Ramos (cell line): ENCODE data around the gene OR5D14.

Source experiments
- in situ Hi-C: fragments of 300-500 bp; cut with MboI; formaldehyde crosslinking; loops from one replicate; pipeline ENCODE4 v1.14.3; 2022; ENCODE audit warnings: low sequenced_read_pairs; ENCODE audit not compliant: unreplicated experiment

Gene OR5D14

DNA sequence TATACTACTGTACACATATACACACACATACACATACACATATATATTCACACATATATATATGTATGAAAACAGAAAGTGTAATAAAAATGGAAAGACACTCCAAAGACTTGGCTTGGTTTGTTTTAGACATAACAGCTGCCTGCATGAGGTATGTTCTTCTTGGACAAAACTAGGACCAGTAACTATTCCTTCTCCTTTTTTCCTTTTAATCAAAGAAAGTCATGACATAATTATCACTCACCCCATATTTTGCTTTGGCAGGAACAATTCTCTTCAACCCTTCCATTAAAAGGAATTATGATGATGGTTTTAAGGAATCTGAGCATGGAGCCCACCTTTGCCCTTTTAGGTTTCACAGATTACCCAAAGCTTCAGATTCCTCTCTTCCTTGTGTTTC lies at the start of gene OR5D14:
Gene OR5D14 (plus strand): TSS at position 301 of the 400 bp plus-strand sequence. CDS start 0 bp downstream, at position 301.
- in situ Hi-C loops, result no loop called here

DNA sequence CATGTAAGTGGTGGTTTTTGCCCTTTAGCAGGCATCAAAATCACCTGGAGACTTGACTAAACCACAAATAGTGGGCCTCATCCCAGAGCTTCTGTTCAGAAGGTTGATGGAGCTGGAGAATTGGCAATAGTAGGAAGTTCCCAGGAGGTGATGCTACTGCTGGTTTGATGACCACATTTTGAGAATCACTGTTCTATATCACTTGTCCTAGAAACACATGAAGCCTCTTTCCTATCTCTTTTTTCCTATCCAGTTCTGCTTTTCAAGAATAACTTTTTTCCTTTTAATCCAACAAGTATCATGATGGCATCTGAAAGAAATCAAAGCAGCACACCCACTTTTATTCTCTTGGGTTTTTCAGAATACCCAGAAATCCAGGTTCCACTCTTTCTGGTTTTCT lies 22.2 kb upstream of the OR5D14 start, which contains the start of gene OR5D13:
Gene OR5D13 (plus strand): TSS at position 301 of the 400 bp plus-strand sequence. CDS start 0 bp downstream, at position 301.
- in situ Hi-C loops, result no loop called here

DNA sequence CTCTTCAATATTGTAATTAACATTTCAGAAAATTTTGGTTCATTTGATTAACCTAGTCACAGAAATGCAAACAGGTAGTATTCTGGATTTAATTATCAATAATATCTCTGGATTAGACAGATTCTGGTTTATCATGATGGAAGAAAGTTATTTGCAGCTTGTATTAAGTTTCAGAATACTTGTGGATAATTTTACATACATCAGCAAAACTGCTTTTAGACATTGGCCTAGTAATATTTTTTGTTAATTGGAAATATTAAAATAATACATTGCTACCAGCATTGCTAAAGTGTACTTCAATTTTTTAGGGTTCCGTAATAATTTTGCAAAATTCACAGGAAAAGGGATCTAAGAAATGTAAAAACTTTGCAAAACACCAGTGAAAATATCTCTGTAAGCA lies 3.8 kb upstream of the OR5D14 start:
- in situ Hi-C loops, result no loop called here

DNA sequence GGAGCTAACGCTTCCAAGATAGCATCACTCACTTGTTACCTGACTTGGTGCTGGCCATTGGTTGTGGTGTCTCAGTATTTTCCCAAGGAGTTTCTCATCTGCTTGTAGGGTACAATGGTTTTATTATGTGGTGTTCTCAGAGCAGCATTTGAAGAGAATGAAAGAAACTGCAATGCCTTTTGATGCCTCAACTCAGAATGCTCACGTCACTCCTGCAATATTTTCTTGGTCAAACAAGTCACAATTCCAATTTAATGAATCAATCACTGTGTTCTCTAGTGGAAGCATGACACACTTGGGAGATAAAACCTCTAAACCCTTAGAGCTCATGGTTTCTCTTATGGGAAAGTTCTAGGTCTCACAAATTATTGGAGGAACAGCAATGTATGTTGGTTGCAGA lies 2.0 kb upstream of the OR5D14 start:
- in situ Hi-C loops, result no loop called here

DNA sequence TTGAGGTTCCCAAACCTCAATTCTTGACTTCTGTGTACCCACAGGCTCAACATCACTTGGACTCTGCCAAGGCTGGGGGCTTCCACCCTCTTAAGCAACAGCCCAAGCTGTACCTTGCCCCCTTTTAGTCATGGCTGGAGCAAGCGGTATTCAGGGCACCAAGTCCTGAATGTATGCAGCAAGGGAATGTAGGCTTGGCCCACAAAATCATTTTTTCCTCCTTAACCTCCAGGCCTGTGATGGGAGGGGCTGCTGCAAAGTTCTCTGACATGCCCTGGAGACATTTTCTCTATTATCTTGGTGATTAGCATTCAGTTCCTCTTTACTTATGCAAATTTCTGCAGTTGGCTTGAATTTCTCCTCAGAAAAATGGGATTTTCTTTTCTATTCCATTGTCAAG lies 10.9 kb downstream of the OR5D14 start:
- in situ Hi-C loops, result no loop called here

DNA sequence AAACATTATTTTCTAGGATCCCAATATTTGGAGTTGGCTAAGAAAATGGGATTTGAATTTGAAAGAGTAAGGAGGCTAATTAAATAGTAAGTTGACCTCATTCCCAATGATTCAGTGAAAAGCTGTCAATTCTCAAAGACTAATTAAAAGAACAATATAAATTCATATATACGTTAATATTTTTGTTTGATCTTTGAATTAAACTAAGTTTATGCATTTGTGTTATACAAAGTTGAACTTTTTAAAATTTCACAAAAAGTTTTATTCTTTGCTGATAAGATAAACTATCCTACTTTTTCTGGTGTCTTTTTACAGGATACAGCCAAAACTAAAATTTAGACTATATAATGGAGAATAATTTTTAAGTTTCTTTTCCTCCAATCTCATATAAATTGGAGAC lies 15.7 kb downstream of the OR5D14 start, which contains the start of gene OR5L1:
Gene OR5L1 (plus strand): TSS at position 301 of the 400 bp plus-strand sequence. CDS start 100 bp downstream, outside the sequence.
- in situ Hi-C loops, result no loop called here

DNA sequence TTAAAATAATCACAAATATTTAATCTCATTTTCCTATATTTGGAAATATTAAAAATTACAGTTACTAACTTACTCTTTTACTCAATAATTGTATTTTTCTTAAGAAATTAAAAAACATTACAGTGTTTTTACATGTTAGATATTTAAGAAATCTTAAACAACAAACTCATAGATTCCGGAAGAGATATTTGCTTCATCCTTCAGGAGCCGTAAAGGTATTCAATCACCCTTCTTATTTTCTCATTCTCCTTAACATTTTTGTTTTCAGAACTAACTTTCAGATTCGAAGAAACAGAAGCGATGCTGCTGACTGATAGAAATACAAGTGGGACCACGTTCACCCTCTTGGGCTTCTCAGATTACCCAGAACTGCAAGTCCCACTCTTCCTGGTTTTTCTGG lies 24.0 kb downstream of the OR5D14 start, which contains the start of gene OR5D18:
Gene OR5D18 (plus strand): TSS at position 301 of the 400 bp plus-strand sequence. CDS start 0 bp downstream, at position 301.
- in situ Hi-C loops, result no loop called here

DNA sequence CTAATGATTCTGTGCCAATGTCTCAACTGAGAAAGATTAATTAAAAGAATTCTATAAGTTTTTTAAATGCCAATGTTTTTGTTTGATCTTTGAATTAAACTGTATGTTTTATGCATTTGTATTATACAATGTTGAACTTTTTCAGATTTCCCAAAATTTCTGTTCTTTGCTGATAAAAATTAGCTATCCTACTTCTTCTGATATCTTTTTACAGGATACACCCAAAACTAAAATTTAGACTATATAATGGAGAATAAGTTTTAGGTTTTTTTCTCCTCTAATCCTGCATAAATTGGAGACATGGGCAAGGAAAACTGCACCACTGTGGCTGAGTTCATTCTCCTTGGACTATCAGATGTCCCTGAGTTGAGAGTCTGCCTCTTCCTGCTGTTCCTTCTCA lies 31.6 kb downstream of the OR5D14 start, which contains the start of gene OR5L2:
Gene OR5L2 (plus strand): TSS at position 301 of the 400 bp plus-strand sequence. CDS start 0 bp downstream, at position 301.
- in situ Hi-C loops, result no loop called here

DNA sequence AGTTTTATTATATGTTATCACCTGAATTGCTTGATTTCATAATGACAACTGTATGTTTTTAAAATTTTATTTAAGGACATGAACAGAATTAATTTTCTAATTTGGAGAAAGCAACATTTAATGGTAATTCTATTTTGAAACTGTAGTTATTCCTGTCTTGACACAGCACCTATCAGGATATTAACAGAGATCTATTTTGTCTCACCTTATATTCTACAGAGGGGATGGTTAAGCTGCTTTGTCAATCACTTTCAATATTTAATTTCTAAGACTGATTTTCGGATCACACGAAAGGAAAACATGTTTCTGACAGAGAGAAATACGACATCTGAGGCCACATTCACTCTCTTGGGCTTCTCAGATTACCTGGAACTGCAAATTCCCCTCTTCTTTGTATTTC lies 43.1 kb downstream of the OR5D14 start, which contains the start of gene OR5D16:
Gene OR5D16 (plus strand): TSS at position 301 of the 400 bp plus-strand sequence. CDS start 0 bp downstream, at position 301.
- in situ Hi-C loops, result no loop called here
